HG03025 (cell line): ENCODE data around the gene UPK3A.
"Not testable (repeated sequence)": the region's sequence is repeated elsewhere in the genome, so short reads cannot be mapped to it uniquely, and the experiment has no call there.

ENCODE experiments used
- ATAC-seq: cut with Tn5 transposase; IDR thresholded peaks from one replicate; pipeline ENCODE4 v1.9.1; 2021; ENCODE audit warnings: mild to moderate bottlenecking, moderate library complexity; ENCODE audit not compliant: unreplicated experiment, low FRiP score

UPK3A gene

GRCh38 chr22:45254789-45255278 lies 29.9 kb upstream of the UPK3A start:
- ATAC-seq = no peak

- ATAC-seq = not testable (repeated sequence)
These were observed 26.8 kb upstream of the UPK3A start for GRCh38 chr22:45257941-45258340.

GRCh38 chr22:45259754-45260394 lies 24.9 kb upstream of the UPK3A start:
- ATAC-seq = no peak

- not testable (repeated sequence) for ATAC-seq
These were observed 24.4 kb upstream of the UPK3A start for GRCh38 chr22:45260395-45260759.

GRCh38 chr22:45261407-45262088 lies 23.2 kb upstream of the UPK3A start:
- no peak for ATAC-seq

GRCh38 chr22:45262195-45262930 lies 22.4 kb upstream of the UPK3A start:
- ATAC-seq = peak; percentile 16

GRCh38 chr22:45262931-45263462 lies 21.8 kb upstream of the UPK3A start:
- peak; percentile 29 for ATAC-seq

GRCh38 chr22:45263463-45264269 lies 21.1 kb upstream of the UPK3A start:
- ATAC-seq = peak; percentile 70

GRCh38 chr22:45265535-45265934 lies 19.2 kb upstream of the UPK3A start:
- ATAC-seq = no peak

- no peak for ATAC-seq
These were observed 16.4 kb upstream of the UPK3A start for GRCh38 chr22:45268167-45268957.

- peak; percentile 78 for ATAC-seq
These were observed 15.5 kb upstream of the UPK3A start for GRCh38 chr22:45268958-45269844.

- ATAC-seq = no peak
These were observed 14.4 kb upstream of the UPK3A start for GRCh38 chr22:45270095-45271020.

GRCh38 chr22:45271667-45272201 lies 13.0 kb upstream of the UPK3A start:
- ATAC-seq = no peak

- no peak for ATAC-seq
These were observed 12.3 kb upstream of the UPK3A start for GRCh38 chr22:45272498-45272897.

GRCh38 chr22:45273452-45274075 lies 11.2 kb upstream of the UPK3A start:
- ATAC-seq = no peak

GRCh38 chr22:45276507-45277105 lies 8.1 kb upstream of the UPK3A start:
- no peak for ATAC-seq
